Heart left ventricle (tissue), 13 donors: ENCODE measurements around the gene FAF1.

Experiments
- POLR2A ChIP-seq, 2 donors: fragments of 450-650 bp; IDR thresholded peaks; one replicate each; pipeline ENCODE4 v1.6.1; 2017; ENCODE audit warnings: antibody characterized with exemption in 2 of 2, mild to moderate bottlenecking in 2 of 2, moderate library complexity in 2 of 2
- TF ChIP-seq, protein P1 (sequence below), 12 donors: fragments of 200-600 bp; sonication (generic) in 4 of 12; IDR thresholded peaks; one replicate each; pipeline versions ENCODE4 v1.5.0 to v1.8.0; 2018 to 2022; ENCODE audit warnings: antibody characterized with exemption in 12 of 12, mild to moderate bottlenecking in 5 of 12
- donor health status: ischemic (EF 13 %, LVEDD 7.1; RV severe dilation, severe dysfunction).
- donor health status: DM: no; HTN: yes; CAD: no.
- donor health status: DM: no; HTN: no; CAD: no.
- donor health status: ischemic (EF 25% LVEDD 6.9; RV normal size, moderate dysfunction).
- donor health status: ischemic (EF 25% LVEDD 5.7; RV mildly dilated, moderate dysfunction).
- donor health status: ischemic (EF 35%, LVEDD 5.7; RV mildly dilated, moderate dysfunction).
- donor health status: nonischemic (EF 11% LVEDD 7.7; RV severe dilation, severe dysfunction).
- donor health status: DM: yes; HTN: yes; CAD: no.
- donor health status: PGD.
- donor health status: ischemic (EF 29% LVEDD 5.4; RV normal size, mild dysfunction).
- donor health status: nonischemic (EF 23%, LVEDD 6.1; RV moderate dilation, normal function).

DNA sequence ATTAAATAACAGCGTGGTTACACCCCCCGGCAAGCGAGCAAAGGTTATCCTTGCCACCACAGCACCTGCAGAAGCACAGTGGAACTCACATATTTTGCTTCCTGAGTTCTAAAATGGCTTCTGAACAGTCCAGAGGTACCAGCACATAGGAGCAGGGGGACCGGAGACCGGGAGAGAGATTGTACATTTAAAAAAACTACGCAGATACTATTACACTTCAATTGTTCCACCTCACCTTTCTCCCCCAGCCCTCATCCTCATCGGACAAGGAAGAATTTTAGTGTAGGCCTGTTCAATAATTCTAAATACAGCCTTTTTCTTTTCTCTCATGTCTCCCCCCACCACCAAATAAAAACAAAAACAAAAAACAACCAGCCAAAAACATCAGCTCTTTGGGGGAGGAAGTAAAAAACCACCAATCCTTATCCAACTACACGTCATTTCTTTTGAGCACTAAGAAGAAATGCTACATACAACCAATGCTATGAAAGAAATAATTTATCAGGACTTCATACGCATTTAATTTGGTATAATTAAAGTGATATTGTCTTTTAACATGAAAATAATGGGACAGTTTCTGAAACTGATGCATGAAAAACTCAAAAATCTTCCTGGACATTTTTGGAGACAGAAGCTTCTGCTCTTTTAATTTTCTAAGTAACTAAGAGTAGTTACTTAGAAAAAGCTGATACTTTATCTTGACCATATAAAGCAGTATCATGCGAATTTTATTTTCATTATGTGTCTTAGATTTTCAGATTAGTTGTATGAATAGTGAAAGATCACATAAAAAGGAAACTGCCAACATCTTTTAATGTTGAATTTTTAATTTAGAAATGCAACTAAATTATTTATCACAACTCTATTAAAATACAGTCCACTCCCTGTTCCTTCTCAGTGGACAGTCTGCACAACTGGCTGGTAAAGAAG is 19.1 kb upstream of the FAF1 start:
- TF ChIP-seq POLR2A (IDR thresholded peaks at IDR 0.05), result no peak
- TF ChIP-seq, protein P1, sequence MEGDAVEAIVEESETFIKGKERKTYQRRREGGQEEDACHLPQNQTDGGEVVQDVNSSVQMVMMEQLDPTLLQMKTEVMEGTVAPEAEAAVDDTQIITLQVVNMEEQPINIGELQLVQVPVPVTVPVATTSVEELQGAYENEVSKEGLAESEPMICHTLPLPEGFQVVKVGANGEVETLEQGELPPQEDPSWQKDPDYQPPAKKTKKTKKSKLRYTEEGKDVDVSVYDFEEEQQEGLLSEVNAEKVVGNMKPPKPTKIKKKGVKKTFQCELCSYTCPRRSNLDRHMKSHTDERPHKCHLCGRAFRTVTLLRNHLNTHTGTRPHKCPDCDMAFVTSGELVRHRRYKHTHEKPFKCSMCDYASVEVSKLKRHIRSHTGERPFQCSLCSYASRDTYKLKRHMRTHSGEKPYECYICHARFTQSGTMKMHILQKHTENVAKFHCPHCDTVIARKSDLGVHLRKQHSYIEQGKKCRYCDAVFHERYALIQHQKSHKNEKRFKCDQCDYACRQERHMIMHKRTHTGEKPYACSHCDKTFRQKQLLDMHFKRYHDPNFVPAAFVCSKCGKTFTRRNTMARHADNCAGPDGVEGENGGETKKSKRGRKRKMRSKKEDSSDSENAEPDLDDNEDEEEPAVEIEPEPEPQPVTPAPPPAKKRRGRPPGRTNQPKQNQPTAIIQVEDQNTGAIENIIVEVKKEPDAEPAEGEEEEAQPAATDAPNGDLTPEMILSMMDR (IDR thresholded peaks at IDR 0.05), result no peak
